HG03097 (cell line): Measurements from ENCODE around the gene VPS8.

ENCODE experiments used
- ATAC-seq: cut with Tn5 transposase; IDR thresholded peaks from one replicate; pipeline ENCODE4 v1.9.1; 2021; ENCODE audit not compliant: unreplicated experiment, low FRiP score

VPS8 gene

GRCh38 chr3:185071287-185071800, 259.4 kb downstream of the VPS8 start:
- no peak for ATAC-seq

- no peak for ATAC-seq
These were observed 263.6 kb downstream of the VPS8 start for GRCh38 chr3:185075547-185075946.

- no peak for ATAC-seq
These were observed 264.3 kb downstream of the VPS8 start for GRCh38 chr3:185076219-185076618.

GRCh38 chr3:185079625-185080024, 267.7 kb downstream of the VPS8 start:
- ATAC-seq = no peak

- ATAC-seq = no peak
These were observed 269.6 kb downstream of the VPS8 start for GRCh38 chr3:185081521-185081920.

- ATAC-seq = no peak
These were observed 270.2 kb downstream of the VPS8 start for GRCh38 chr3:185082149-185082548.

- no peak for ATAC-seq
These were observed 270.9 kb downstream of the VPS8 start for GRCh38 chr3:185082829-185083228.

- ATAC-seq = no peak
These were observed 272.4 kb downstream of the VPS8 start for GRCh38 chr3:185084402-185084801.

- no peak for ATAC-seq
These were observed 272.9 kb downstream of the VPS8 start for GRCh38 chr3:185084901-185085300.

GRCh38 chr3:185087419-185087818, 275.5 kb downstream of the VPS8 start:
- no peak for ATAC-seq

- ATAC-seq = no peak
These were observed 277.4 kb downstream of the VPS8 start for GRCh38 chr3:185089343-185089742.

- no peak for ATAC-seq
These were observed 277.8 kb downstream of the VPS8 start for GRCh38 chr3:185089751-185090150.

GRCh38 chr3:185090811-185091210, 278.8 kb downstream of the VPS8 start:
- ATAC-seq = no peak

- no peak for ATAC-seq
These were observed 281.1 kb downstream of the VPS8 start for GRCh38 chr3:185093116-185093515.

GRCh38 chr3:185094697-185095096, 282.7 kb downstream of the VPS8 start:
- ATAC-seq = no peak
